ENCODE data around the gene C6orf120. TPM values are rescaled to one million over a fixed set of nuclear protein-coding genes. Genes with fewer than 3 reads are reported as not detected.

C6orf120 gene
- total RNA-seq, 2 donors from 2014 or later: 13.3 to 14.4 TPM

DNA sequence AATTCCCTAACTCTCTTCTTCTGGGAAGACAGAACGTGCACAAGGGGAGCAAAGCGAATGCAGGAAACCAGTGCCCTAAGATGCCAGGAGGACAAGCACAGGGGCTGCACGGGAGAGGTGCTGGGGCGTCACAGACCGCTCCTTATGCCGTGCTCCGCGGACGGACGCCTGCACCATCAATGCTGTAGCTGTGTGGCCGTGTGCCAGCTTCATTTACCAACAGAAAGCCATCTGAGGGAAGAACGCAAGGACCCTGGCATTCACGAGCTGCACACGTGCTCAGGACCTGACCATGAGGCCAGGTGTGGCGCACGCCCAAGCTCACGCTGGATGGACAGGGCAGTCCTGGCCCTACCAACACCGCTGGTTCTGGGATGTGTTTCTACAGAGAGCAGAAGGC is 35.5 kb upstream of the C6orf120 start:
- Mint-ChIP-seq H3K4me1 (ENCODE audit: low read depth) (no peaks in the 10 kb centered on the region), H3K4me3 (no peak overlapping the region), H3K36me3 (ENCODE audit: insufficient read depth in 2 of 2) (peaks cover 0 to 15% of the 10 kb centered on the region in 2 donors), H3K27me3 (ENCODE audit: low read depth) (no peaks in the 10 kb centered on the region), H3K27ac (no peak overlapping the region), H3K9me3 (no peaks in the 10 kb centered on the region)
- ATAC-seq (replicated peaks in 1 of 2) (no peak), DNase-seq (no peak)

DNA sequence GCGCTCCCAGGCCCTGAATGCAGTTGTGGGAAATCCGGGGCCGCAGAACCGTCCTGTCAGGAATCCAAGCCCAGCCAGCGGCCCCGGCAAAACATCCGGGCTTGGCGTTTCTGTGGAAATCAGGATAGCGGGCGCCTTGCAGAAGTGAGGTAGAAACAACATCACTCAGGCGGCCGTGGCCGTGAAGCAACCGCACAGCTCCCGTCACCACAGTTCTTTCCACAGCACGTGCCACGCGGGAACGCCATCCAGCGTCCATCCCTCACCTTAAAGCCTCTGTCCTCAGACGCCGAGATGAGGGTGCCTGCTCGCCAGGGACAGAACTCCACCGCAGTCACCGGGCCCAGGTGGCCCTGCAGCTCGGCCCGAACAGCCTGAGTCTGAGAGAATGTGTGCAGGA is 34.2 kb upstream of the C6orf120 start:
- H3K9me3 Mint-ChIP-seq: no peaks in the 10 kb centered on the region
- peaks cover 0 to 15% of the 10 kb centered on the region in 2 donors for H3K36me3 Mint-ChIP-seq (ENCODE audit: insufficient read depth in 2 of 2)

DNA sequence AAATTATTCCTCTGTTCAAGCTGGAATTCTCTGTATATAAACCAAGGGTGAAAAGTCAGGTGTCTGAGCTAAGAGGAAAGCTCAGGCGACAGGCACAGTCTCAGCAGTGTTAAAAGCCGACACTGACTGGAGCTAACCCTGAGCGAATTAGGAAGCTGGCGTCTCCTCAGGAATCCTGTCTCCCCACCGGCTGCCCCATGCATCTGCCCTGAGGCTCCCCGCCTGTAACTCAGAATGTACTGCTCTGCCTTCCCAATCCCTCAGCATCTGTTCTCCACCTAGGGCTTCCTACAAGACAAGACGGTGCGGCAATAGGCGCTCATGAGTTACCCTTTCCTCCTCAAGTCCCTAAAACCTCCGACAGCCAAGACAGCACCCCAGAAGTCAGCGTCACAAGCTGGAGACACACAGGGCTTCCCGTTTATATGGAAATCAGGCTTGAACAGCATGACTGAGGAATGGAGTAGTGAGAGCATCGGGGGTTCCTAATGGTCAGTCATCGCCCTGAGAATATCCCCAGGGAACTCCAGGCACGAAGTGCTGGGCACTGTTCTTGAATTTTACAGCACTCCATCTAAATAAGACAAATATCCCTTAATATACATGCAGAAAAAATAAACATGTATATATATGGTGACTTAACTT is 33.6 kb upstream of the C6orf120 start:
- ATAC-seq (replicated peaks in 1 of 2) (no peak), DNase-seq (no peak)
- Mint-ChIP-seq H3K4me3 (no peak overlapping the region), H3K4me1 (ENCODE audit: low read depth) (no peaks in the 10 kb centered on the region), H3K9me3 (no peaks in the 10 kb centered on the region), H3K27ac (no peak overlapping the region), H3K27me3 (ENCODE audit: low read depth) (no peaks in the 10 kb centered on the region), H3K36me3 (ENCODE audit: insufficient read depth in 2 of 2) (peaks cover 0 to 14% of the 10 kb centered on the region in 2 donors)

More for the DNA sequence above, 34.2 kb upstream of the C6orf120 start:
- H3K27ac Mint-ChIP-seq: no peak overlapping the region
- no peak for ATAC-seq (replicated peaks in 1 of 2)
- DNase-seq: no peak
- no peak overlapping the region for H3K4me3 Mint-ChIP-seq
- no peaks in the 10 kb centered on the region for H3K4me1 Mint-ChIP-seq (ENCODE audit: low read depth)
- no peaks in the 10 kb centered on the region for H3K27me3 Mint-ChIP-seq (ENCODE audit: low read depth)

DNA sequence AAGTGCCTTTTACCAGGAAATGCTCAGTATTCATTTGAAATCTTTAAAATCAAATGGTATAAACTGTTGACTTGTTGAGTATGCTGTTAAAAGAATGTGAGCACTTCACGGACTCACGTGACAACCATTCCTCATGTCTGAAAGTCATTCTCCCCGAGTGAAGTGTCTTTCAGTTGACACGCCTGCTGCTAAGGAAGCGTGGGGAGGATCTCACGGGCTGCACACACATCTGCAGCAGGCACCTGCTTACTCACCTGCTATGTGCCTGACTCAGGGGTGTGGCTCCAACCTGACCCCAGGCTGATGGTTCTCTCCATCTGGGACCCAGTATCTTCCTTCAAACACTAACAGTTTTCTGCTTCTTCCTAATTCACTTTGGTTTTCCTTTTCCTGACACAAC is 32.8 kb upstream of the C6orf120 start:
- Mint-ChIP-seq H3K27ac (no peak overlapping the region), H3K4me3 (no peak overlapping the region), H3K27me3 (ENCODE audit: low read depth) (no peaks in the 10 kb centered on the region), H3K9me3 (no peaks in the 10 kb centered on the region), H3K4me1 (ENCODE audit: low read depth) (no peaks in the 10 kb centered on the region), H3K36me3 (ENCODE audit: insufficient read depth in 2 of 2) (peaks cover 0 to 11% of the 10 kb centered on the region in 2 donors)
- no peak for ATAC-seq (replicated peaks in 1 of 2)
- no peak for DNase-seq

DNA sequence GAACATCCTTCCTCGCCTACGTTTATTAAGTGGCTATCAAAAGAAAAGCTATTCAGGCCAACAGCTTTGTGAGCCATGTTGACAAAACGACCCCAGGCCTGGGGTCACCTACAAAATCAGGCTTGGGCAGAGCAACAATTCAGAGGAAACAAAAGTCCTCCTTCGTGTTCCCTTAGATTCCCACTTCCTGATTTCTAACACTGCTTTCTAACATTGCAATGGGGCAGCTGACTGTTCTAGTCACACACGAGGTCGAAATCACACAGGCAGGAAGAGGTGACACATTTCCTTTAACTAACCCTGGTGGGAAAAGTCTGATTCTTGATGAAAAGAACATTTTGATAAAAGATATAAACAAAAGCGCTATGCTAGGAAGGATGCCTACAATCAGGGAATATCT is 32.0 kb upstream of the C6orf120 start:
- ATAC-seq (replicated peaks in 1 of 2) (no peak), DNase-seq (no peak)
- peaks cover 0 to 8% of the 10 kb centered on the region in 2 donors for H3K36me3 Mint-ChIP-seq (ENCODE audit: insufficient read depth in 2 of 2)
- no peaks in the 10 kb centered on the region for H3K9me3 Mint-ChIP-seq
- no peaks in the 10 kb centered on the region for H3K27me3 Mint-ChIP-seq (ENCODE audit: low read depth)
- no peak overlapping the region for H3K4me3 Mint-ChIP-seq
- H3K27ac Mint-ChIP-seq: no peak overlapping the region
- no peaks in the 10 kb centered on the region for H3K4me1 Mint-ChIP-seq (ENCODE audit: low read depth)

DNA sequence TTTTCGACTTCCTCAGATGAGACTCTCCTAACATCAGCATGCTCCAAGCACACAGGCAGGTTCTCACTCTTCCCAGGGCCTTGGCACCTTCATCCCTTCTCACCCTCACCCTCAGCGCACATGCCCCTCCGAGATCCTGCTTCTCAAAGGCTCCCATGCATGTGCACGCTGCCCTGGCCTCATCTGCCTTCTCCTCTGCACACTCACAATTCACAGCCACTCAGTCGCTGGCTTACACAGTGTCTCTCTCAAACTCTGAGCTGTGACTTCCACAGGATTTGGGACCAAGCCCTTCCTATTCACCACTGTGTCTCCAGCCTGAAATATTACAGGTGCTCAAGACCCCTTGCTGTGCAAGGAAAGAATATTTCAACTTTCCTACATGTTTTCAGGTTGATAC is 30.4 kb upstream of the C6orf120 start:
- Mint-ChIP-seq H3K4me1 (ENCODE audit: low read depth) (no peaks in the 10 kb centered on the region), H3K27me3 (ENCODE audit: low read depth) (no peaks in the 10 kb centered on the region), H3K9me3 (no peaks in the 10 kb centered on the region), H3K27ac (no peak overlapping the region), H3K36me3 (ENCODE audit: insufficient read depth in 2 of 2) (peaks cover 0 to 3% of the 10 kb centered on the region in 2 donors), H3K4me3 (no peak overlapping the region)
- ATAC-seq (replicated peaks in 1 of 2): no peak
- DNase-seq: no peak

DNA sequence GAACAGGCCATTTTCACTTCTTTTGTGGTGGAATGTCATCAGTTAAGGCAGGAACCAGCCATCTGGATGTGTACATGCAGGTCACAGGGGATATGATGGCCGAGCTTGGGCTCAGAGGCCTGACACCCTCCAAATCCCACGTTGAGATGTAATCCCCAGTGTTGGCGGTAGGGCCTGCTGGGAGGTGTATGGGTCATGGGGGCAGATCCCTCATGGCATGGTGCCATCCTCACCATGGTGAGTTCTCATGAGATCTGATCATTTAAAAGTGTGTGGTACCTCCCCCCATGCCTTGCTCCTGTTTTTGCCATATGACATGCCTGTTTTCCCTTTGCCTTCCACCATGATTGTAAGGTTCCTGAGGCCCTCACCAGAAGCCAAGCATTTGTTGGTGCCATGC is 26.9 kb upstream of the C6orf120 start:
- no peaks in the 10 kb centered on the region for H3K4me1 Mint-ChIP-seq (ENCODE audit: low read depth)
- H3K36me3 Mint-ChIP-seq (ENCODE audit: insufficient read depth in 2 of 2): peaks cover 1 to 4% of the 10 kb centered on the region in 2 donors
- ATAC-seq (replicated peaks in 1 of 2) (no peak), DNase-seq (no peak)
- H3K9me3 Mint-ChIP-seq: peaks cover 0 to 2% of the 10 kb centered on the region in 2 donors
- no peaks in the 10 kb centered on the region for H3K27me3 Mint-ChIP-seq (ENCODE audit: low read depth)
- H3K27ac Mint-ChIP-seq: no peak overlapping the region
- no peak overlapping the region for H3K4me3 Mint-ChIP-seq

DNA sequence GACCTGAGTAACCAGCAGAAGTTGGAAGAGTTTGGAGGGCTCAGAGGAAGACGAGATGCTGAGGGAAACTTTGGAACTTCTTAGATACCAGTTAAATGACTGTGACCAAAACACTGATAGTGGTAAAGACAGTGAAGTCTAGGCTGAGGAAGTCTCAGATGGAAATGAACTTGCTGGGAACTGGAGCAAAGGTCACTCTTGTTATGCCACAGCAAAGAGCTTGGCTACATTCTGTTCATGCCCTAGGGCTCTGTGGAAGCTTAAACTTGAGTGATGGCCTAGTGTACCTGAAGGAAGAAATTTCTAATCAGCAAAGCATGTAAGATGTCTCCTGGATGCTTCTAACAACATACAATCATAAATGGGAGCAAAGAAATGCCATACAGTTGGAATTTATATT is 24.8 kb upstream of the C6orf120 start:
- H3K27ac Mint-ChIP-seq: no peak overlapping the region
- peaks cover 0 to 3% of the 10 kb centered on the region in 2 donors for H3K9me3 Mint-ChIP-seq
- H3K4me1 Mint-ChIP-seq (ENCODE audit: low read depth): no peaks in the 10 kb centered on the region
- peaks cover 7 to 13% of the 10 kb centered on the region in 2 donors for H3K36me3 Mint-ChIP-seq (ENCODE audit: insufficient read depth in 2 of 2)
- H3K4me3 Mint-ChIP-seq: no peak overlapping the region
- no peaks in the 10 kb centered on the region for H3K27me3 Mint-ChIP-seq (ENCODE audit: low read depth)
- DNase-seq (no peak), ATAC-seq (replicated peaks in 1 of 2) (no peak)

DNA sequence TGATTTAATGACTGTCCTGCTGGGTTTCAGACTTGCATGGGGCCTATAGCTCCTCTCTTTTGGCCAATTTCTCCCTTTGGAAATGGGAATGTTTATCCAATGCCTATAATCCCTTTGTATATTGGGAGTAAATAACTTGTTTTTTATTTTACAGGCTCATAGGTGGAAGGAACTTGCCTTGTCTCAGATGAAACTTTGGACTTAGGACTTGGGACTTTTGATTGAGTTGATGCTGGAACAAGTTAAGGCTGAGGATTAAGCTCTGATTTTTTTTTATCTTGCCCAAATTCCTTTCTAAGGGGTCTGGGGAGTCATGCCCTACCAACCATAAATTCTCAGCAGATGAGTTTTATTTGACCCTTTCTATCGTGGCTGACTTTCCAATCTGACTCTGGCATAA is 23.6 kb upstream of the C6orf120 start:
- Mint-ChIP-seq H3K27ac (no peak overlapping the region), H3K27me3 (ENCODE audit: low read depth) (no peaks in the 10 kb centered on the region), H3K4me1 (ENCODE audit: low read depth) (peaks cover 3% of the 10 kb centered on the region), H3K36me3 (ENCODE audit: insufficient read depth in 2 of 2) (peaks cover 11 to 19% of the 10 kb centered on the region in 2 donors), H3K9me3 (peaks cover 0 to 3% of the 10 kb centered on the region in 2 donors), H3K4me3 (no peak overlapping the region)
- DNase-seq: no peak
- ATAC-seq (replicated peaks in 1 of 2): no peak

DNA sequence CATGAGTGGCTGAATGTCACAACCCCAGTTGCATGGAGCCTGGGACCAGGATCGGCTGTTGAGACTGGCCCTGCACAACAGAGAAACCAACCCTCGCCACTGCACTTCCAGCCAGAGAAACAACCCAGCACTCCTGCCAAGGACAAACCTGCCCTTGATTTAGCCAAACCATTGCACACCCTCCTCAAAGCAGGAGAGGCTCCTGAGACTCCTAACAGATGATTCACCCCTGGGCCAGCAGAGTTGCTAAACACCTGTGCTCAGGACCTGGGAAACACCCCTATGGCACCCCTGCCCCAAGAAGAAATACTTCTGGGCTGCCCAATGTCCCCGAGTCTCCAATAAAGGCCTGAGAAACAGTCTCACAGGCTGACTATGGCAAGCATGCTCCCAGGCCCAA is 17.9 kb upstream of the C6orf120 start:
- H3K27ac Mint-ChIP-seq: no peak overlapping the region
- no peak for ATAC-seq (replicated peaks in 1 of 2)

DNA sequence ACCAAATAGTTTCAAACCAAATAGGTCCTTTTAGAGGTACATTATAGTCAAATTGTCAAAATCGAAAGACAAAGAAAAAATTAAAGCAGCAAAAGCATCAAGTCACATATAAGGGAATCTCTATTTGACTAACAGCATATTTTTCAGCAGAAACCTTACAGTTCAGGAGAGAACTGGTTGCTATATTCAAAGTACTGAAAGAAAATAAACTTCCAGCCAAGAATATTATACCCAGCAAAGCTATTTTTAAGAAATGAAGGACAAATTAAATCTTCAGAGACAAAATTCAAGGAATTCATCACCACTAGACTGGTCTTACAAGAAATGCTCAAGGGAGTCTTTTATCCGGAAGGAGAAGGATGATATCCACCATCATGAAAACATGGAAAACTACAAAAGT is 16.1 kb upstream of the C6orf120 start:
- Mint-ChIP-seq H3K36me3 (ENCODE audit: insufficient read depth in 2 of 2) (peaks cover 29 to 42% of the 10 kb centered on the region in 2 donors), H3K4me3 (no peak overlapping the region), H3K9me3 (peaks cover 12 to 14% of the 10 kb centered on the region in 2 donors), H3K27me3 (ENCODE audit: low read depth) (no peaks in the 10 kb centered on the region), H3K4me1 (ENCODE audit: low read depth) (peaks cover 10% of the 10 kb centered on the region), H3K27ac (no peak overlapping the region)
- ATAC-seq (replicated peaks in 1 of 2) (no peak), DNase-seq (no peak)

More for the DNA sequence above, 17.9 kb upstream of the C6orf120 start:
- peaks cover 14 to 15% of the 10 kb centered on the region in 2 donors for H3K9me3 Mint-ChIP-seq
- DNase-seq: no peak
- H3K4me3 Mint-ChIP-seq: no peak overlapping the region
- peaks cover 10% of the 10 kb centered on the region for H3K4me1 Mint-ChIP-seq (ENCODE audit: low read depth)
- H3K27me3 Mint-ChIP-seq (ENCODE audit: low read depth): no peaks in the 10 kb centered on the region
- H3K36me3 Mint-ChIP-seq (ENCODE audit: insufficient read depth in 2 of 2): peaks cover 32 to 45% of the 10 kb centered on the region in 2 donors

DNA sequence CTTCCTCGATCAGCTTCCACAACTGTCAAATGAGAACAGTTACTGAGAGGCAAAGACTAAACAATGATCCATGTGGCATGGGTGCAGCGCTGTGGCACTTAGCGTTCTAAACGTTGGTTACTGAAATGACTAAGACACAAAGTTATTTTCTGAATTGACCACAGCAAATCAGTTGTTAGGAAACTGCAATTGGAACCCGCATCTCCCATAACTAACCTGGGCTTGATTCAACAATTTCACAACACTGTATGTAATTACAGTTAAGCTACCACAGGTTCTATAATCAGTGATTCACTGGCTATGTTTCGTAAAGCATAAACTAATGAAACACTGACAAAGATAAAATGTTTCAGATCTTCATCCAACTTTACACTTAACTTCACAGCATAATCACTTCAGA is 12.6 kb upstream of the C6orf120 start:
- Mint-ChIP-seq H3K9me3 (peaks cover 15 to 18% of the 10 kb centered on the region in 2 donors), H3K27ac (no peak overlapping the region), H3K27me3 (ENCODE audit: low read depth) (no peaks in the 10 kb centered on the region), H3K4me3 (no peak overlapping the region), H3K36me3 (ENCODE audit: insufficient read depth in 2 of 2) (peaks cover 28 to 38% of the 10 kb centered on the region in 2 donors), H3K4me1 (ENCODE audit: low read depth) (peaks cover 5% of the 10 kb centered on the region)
- ATAC-seq (replicated peaks in 1 of 2) (no peak), DNase-seq (no peak)

DNA sequence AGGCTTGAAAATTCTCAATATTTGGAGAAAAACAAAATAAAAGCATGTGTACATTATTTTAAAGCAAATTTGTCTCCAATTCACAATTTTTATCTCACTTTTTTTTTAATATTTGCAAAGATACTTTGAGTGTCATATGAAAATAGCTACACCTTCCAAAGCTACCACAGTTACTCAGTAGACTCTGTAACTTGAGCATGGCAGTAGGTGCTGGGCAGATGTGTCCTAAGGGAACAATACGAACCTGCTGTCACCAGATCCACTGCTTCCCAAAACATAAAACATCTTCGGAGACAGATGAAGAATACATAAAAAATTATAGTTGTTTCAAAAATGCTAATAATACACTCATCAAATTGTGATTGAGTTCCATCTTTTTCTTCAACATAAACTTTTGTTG is 10.7 kb upstream of the C6orf120 start:
- peaks cover 18 to 27% of the 10 kb centered on the region in 2 donors for H3K36me3 Mint-ChIP-seq (ENCODE audit: insufficient read depth in 2 of 2)
- peaks cover 5% of the 10 kb centered on the region for H3K4me1 Mint-ChIP-seq (ENCODE audit: low read depth)
- no peaks in the 10 kb centered on the region for H3K27me3 Mint-ChIP-seq (ENCODE audit: low read depth)
- DNase-seq (no peak), ATAC-seq (replicated peaks in 1 of 2) (no peak)
- no peak overlapping the region for H3K4me3 Mint-ChIP-seq
- H3K9me3 Mint-ChIP-seq: peaks cover 7 to 8% of the 10 kb centered on the region in 2 donors
- H3K27ac Mint-ChIP-seq: no peak overlapping the region

DNA sequence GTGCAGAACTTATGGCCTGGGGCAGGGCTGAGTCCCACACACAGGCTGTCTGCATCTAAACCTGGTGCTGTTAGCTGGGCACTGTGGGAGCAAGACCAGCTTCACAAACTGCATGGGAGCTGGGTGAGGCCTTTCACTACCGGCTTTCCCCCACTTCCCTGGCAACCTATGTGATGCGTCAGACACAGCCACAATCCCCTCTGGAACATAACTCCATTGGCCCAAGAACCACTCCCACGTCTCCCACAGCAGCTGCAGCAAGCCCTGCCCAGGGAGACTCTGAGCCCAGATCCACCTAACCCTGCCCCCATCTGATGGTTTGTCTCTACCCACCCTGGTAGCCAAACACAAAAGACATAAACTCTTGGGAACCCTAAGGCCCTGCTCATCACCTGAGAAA is 9.4 kb upstream of the C6orf120 start:
- Mint-ChIP-seq H3K27ac (no peak overlapping the region), H3K36me3 (ENCODE audit: insufficient read depth in 2 of 2) (peaks cover 13 to 21% of the 10 kb centered on the region in 2 donors), H3K4me3 (no peak overlapping the region), H3K4me1 (ENCODE audit: low read depth) (peaks cover 9% of the 10 kb centered on the region), H3K27me3 (ENCODE audit: low read depth) (no peaks in the 10 kb centered on the region), H3K9me3 (peaks cover 3% of the 10 kb centered on the region in 2 donors)
- ATAC-seq (replicated peaks in 1 of 2) (no peak), DNase-seq (no peak)
